ENCODE data around the gene SPR.

The SPR gene

GRCh38 chr2:72931280-72931910 is 44.2 kb downstream of the SPR start:
- H3K4me1 ChIP-seq: no peaks in the 10 kb centered on the region
- H3K27me3 ChIP-seq: peaks cover 19% of the 10 kb centered on the region
- no peak for DNase-seq
- H3K9me3 ChIP-seq: no peaks in the 10 kb centered on the region
- TF ChIP-seq CTCF (IDR thresholded peaks at IDR 0.05; ENCODE audit: low read depth, low read length): no peak
- no peaks in the 10 kb centered on the region for H3K36me3 ChIP-seq
- H3K4me3 ChIP-seq (ENCODE audit: low read depth, low read length): no peak overlapping the region

GRCh38 chr2:72932045-72932740 is 45.0 kb downstream of the SPR start:
- DNase-seq: no peak
- Histone ChIP-seq H3K4me3 (ENCODE audit: low read depth, low read length) (no peak overlapping the region), H3K36me3 (no peaks in the 10 kb centered on the region), H3K27me3 (peaks cover 11% of the 10 kb centered on the region; the same call in 1 of the 2 replicates), H3K4me1 (no peaks in the 10 kb centered on the region), H3K9me3 (no peaks in the 10 kb centered on the region)
- no peak for TF ChIP-seq CTCF (IDR thresholded peaks at IDR 0.05; ENCODE audit: low read depth, low read length)

- Histone ChIP-seq H3K36me3 (no peaks in the 10 kb centered on the region), H3K4me1 (no peaks in the 10 kb centered on the region), H3K27me3 (0 out of 2 replicates have a peak, but pooled peaks cover 5% of the 10 kb centered on the region), H3K4me3 (ENCODE audit: low read depth, low read length) (no peak overlapping the region), H3K9me3 (no peaks in the 10 kb centered on the region)
- TF ChIP-seq CTCF (IDR thresholded peaks at IDR 0.05; ENCODE audit: low read depth, low read length): no peak
- no peak for DNase-seq
These were observed 45.6 kb downstream of the SPR start for GRCh38 chr2:72932805-72933204.

- H3K4me3 ChIP-seq (ENCODE audit: low read depth, low read length): no peak overlapping the region
- no peak for TF ChIP-seq CTCF (IDR thresholded peaks at IDR 0.05; ENCODE audit: low read depth, low read length)
- H3K4me1 ChIP-seq: no peaks in the 10 kb centered on the region
- no peak for DNase-seq
- H3K9me3 ChIP-seq: no peaks in the 10 kb centered on the region
- H3K36me3 ChIP-seq: no peaks in the 10 kb centered on the region
- 0 out of 2 replicates have a peak, but pooled peaks cover 1% of the 10 kb centered on the region for H3K27me3 ChIP-seq
These were observed 46.0 kb downstream of the SPR start for GRCh38 chr2:72933207-72933606.

GRCh38 chr2:72933646-72934151 is 46.5 kb downstream of the SPR start:
- Histone ChIP-seq H3K4me1 (no peaks in the 10 kb centered on the region), H3K9me3 (no peaks in the 10 kb centered on the region), H3K4me3 (ENCODE audit: low read depth, low read length) (no peak overlapping the region), H3K36me3 (no peaks in the 10 kb centered on the region), H3K27me3 (no peaks in the 10 kb centered on the region)
- TF ChIP-seq CTCF (IDR thresholded peaks at IDR 0.05; ENCODE audit: low read depth, low read length): no peak
- no peak for DNase-seq
